AG08396 (cell line): ENCODE results near the gene ZP1.
"Not testable (repeated sequence)": the region's sequence is repeated elsewhere in the genome, so short reads cannot be mapped to it uniquely, and the experiment has no call there.

Source experiments
- DNase-seq: peaks from one replicate; pipeline ENCODE4 v3.0.0; 2012; ENCODE audit warnings: low spot score, mixed read lengths

Gene ZP1, protein sequence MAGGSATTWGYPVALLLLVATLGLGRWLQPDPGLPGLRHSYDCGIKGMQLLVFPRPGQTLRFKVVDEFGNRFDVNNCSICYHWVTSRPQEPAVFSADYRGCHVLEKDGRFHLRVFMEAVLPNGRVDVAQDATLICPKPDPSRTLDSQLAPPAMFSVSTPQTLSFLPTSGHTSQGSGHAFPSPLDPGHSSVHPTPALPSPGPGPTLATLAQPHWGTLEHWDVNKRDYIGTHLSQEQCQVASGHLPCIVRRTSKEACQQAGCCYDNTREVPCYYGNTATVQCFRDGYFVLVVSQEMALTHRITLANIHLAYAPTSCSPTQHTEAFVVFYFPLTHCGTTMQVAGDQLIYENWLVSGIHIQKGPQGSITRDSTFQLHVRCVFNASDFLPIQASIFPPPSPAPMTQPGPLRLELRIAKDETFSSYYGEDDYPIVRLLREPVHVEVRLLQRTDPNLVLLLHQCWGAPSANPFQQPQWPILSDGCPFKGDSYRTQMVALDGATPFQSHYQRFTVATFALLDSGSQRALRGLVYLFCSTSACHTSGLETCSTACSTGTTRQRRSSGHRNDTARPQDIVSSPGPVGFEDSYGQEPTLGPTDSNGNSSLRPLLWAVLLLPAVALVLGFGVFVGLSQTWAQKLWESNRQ

DNA sequence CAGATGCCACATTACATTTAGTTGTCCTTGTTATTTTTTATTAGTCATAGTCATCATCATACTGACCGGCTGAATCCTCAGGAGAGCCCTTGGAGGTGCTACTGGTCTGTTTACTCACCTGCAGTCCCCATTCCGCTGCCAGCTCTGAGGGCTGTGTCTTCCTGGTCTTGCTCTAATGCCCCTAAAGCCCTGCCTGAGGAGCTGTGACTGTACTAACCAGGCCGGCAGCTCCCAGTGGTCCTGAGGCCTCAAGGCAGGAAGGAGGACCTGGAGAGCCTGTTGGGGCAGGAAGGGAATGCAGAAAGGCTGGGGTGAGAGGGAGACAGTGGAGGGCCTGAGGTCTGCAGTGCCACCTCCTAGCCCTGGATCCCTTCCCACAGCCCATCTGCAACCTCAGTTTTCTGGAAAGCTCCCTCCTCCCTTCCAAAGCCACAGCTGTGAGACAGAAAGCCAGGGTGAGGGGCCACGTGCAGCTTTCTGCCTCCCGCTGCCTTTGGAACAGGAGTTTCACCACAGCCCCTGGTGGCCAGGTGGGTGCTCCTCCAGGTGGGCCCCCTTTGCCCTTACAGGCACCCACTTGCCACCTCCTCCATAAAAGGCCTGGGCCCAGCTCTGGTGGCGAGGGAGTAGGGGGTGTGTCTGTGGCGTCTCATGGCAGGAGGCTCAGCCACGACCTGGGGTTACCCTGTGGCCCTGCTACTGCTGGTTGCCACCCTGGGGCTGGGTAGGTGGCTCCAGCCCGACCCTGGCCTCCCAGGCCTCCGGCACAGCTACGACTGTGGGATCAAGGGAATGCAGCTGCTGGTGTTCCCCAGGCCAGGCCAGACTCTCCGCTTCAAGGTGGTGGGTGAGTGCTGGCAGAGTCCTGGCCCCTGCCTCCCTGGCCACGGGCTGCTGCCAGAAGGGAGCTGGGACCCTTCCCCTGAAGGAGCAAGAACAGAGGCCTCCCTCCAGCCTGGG, at the start of gene ZP1:
ZP1 (plus strand) TSS at position 632 of the 960 bp plus-strand sequence; CDS start at position 652, 20 bp downstream.
- DNase-seq, result no peak

DNA sequence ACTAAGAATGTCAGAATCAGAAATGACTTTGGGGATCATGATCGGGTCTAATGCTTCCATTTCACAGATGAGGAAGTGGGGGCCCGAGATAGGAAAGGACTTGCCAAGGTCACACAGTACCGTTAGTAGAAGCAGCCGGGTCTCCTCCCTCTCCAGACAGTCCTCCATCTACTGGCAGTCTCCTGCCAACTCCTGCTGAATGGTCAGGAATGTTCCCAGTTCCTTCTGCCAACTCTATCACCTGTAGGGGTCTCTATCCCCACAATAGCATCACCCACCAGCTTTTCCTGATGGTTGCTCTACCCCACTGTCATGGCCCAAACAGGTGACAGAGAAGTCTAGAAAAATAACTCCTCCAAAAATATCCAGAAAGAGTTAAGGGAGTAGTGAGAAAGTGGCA, 49.3 kb upstream of the ZP1 start:
- DNase-seq, result no peak

DNA sequence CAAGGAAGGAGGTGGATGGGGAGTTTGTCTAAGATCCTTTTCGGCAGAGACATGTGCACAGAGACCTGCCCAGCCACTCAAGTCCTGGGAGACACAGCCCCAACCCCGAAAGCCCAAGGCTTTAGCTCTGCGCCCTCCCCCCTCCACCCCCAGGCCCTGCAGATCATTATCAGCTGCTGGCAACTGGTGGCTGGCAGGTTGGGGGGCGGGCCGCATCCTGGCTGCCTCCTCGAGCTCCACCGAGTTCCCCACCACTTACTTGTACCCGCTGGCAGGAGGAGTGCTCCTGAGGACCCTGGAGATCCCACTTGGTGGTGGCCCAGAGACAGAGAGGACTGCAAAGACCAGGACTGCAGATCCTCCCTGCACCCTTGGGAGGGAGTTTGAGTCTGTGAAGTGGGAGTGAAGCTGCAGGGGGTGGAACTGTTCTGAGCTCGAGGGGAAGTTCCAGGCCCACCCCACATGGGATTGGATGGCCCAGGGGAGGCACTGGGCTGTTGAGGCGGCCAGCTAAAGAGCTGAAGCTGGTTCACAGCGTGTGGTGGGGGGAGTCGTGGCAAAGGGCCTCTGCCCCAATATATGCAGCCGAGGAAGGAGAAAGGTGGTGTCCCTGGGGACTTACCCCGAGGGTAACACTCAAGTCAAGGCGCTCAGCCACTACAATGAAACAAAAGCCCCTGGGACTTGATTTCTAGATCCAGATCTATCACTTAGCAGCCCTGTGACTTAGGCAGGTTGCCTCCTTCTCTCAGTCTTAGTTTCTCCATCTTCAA, 45.3 kb upstream of the ZP1 start:
- no peak for DNase-seq

DNA sequence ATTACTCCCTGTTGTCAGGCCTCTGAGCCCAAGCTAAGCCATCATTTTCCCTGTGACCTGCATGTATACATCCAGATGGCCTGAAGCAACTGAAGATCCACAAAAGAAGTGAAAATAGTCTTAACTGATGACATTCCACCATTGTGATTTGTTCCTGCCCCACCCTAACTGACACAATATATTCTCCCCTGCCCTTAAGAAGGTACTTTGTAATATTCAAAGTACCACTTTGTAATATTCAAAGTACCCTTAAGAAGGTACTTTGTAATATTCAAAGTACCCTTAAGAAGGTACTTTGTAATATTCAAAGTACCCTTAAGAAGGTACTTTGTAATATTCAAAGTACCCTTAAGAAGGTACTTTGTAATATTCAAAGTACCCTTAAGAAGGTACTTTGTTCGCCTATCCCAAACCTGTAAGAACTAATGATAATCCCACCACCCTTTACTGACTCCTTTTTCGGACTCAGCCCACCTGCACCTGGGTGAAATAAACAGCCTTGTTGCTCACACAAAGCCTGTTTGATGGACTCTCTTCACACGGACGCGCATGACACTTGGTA, 43.5 kb upstream of the ZP1 start:
- DNase-seq, result not testable (repeated sequence)

DNA sequence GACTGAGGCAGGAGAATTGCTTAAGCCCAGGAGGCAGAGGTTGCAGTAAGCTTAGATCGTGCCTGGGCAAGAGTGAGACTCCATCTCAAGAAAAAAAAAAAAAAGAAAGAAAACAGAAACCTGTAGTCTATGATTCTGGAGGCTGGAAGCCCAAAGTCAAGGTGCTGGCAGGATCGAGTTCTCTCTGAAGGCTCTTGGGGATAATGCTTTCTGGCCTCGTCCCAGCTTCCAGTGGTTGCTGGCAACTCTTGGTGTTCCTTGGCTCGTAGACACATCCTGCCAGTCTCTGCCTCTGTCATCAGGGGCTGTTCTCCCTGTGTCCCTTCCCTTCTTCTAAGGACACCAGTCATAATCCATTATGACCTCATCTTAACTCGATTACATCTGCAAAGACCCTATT, 42.2 kb upstream of the ZP1 start:
- no peak for DNase-seq

DNA sequence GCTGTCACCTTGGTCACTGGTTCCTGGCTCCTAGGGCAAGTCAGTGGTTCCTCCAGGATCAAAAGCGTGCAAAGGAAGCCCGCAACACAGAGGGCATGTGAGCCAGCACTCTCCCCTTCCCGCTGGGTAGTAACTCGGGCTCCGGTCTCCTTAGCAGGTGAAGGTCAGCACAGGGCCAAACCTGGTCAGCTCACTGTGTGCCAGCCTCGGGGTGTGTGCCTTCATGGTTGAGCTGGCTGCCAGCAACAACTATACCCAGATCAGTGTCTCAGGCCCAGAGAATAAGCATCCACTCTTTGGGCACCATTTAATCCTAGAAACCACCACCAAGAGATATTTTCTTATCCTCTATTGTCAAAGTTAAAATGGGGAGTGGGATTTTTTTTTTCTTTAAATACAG, 41.6 kb upstream of the ZP1 start:
- no peak for DNase-seq

DNA sequence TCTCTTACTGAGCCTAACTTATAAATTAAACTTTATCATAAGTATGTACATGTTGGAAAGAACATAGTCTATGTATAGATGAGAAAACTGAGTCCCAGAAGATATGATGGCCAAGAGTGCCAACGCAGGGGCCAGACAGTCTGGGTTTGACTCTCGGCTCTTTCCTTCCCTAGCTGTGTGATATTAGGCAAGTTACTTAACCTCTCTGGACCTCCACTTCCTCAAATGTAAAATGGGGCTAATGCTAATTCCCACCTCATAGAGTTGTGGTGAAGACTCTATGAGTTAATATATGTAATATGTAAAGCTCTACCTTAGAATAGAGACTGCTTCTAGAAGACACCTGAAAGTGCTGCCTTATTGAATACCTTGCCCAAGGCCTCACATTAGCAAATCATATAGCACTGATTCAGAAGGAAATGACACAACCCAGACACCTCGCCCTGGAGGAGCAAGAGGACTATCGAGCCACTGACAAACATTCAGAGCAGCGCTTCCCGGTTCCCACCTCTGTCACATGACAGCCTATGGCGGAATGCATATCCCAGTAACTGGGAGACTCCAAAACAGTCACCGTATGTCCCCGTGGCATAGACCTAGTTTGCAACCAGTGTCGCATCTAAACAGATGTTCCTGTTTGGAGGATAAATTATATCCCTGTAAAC, 36.7 kb upstream of the ZP1 start:
- DNase-seq, result no peak

DNA sequence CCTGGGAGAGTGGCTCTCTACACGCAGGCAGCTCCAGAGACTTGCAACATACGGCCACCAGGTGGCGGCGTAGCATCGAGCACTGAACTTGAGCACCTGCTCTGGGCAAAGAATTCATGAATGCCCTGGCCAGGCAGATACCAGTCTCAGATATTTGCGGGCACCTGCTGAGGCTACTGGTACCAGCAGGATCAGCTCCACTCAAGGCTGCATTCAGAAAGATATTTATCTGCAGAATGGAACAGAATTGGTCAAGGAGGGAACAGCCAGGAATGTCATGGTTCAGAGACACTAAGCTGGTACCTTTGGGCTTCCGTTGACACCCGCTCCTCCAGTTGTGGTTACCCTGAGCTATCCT, 36.2 kb upstream of the ZP1 start:
- DNase-seq, result peak; percentile 85

DNA sequence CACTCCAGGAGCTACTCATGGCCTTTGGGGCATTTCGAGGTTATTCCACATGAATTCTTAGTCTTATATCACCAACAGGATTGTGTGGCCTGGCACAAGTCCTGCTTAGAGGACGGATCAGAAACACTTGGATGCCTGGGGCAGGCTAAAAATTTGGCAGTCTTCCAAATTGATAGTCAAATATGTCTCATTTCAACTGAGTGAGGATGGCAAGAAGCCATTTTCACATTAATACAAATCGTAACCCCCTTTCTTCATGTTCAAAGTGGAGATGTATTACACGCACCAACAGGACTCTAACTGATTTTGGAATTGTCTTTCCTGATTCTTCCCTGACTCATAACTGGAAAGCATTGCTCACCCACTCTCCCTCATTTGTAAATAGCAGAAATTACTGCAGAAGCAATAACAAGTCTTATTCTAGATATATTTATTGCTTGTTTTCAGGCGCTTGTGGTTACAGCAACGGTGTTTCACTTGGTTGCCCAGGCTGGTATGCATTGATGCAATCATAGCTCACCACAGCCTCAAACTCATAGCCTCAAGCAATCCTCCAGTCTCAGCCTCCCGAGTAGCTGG, 35.8 kb upstream of the ZP1 start:
- no peak for DNase-seq

DNA sequence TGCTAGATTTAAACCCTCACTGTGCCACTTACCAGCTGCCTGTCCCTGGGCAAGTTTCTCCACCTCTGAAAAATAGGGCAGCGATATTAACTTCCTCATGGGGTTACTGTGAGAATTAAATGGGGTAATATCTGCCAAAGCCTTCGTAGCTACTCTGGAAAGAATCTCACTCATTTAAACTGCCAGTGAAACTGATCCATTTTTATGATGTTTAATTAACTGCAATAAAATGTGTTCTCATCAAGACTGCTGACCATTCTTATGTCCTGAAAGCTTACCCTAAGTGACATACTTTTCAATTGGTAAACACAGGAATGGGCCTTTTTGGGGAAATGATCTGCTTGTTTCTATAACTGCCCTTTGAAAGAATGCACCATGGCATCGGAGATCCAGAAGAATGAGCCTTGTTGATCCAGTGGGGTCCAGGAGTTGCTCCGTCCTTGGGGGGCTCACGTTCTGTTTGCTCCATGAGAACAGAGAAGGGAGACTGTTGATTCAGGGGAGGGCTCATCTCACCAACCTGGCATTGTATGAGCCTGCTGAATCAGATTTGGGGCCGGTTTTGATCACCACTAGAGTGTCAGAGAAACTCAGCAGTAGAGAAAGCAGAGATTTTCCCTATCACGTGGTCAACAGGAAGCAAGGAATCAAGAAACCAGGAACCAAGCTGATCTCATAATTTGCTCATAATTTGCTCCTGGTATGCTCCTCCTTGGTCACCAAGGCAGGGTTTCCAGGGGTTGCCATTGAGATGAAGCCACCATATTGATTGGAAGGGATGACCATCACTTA, 32.4 kb upstream of the ZP1 start:
- no peak for DNase-seq

DNA sequence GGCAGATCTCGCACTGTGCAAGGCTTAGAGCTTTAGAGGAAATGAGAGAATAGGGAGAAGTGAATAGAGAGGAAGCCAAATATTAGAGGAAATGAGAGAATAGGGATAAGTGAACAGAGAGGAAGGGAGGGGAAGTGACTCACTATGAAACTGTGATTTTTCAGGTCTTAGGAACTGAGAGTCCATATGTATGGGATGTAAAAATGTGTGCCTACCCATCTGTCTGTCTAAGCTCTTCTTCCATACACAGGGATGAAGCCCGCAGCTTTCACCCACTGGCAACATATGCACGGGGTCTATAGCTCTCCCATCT, 31.9 kb upstream of the ZP1 start:
- no peak for DNase-seq

DNA sequence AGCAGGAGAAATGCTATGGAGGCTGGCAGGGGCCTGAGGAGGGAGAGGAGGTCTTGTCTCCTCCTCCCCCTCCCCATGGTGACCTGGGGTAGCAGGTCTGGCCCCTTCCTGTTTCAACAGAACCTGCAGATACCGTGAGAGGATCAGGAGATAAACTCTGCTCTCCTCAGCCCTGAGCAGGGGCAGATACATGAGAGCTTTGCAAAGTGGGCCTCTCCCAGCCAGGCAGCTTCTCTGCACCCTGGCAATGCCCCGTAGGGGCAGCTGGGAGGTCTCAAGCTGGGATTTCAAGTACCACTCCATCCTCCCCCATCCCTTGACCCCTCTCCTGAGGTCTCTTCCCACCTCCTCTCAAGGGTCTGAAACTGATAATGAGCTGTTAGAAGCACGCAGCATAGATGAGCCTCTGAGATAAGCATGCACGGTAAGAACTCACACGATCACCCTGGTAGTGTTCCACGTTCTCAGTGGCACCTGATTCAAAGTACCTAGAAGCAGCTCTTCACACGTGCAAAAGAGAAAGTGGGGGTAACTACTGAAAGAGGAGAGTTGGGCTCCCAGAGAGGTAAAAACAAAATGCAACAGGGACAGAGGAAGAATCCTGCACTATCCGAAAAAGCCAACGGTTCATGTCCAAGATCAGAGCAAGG, 30.4 kb upstream of the ZP1 start:
- DNase-seq, result no peak

DNA sequence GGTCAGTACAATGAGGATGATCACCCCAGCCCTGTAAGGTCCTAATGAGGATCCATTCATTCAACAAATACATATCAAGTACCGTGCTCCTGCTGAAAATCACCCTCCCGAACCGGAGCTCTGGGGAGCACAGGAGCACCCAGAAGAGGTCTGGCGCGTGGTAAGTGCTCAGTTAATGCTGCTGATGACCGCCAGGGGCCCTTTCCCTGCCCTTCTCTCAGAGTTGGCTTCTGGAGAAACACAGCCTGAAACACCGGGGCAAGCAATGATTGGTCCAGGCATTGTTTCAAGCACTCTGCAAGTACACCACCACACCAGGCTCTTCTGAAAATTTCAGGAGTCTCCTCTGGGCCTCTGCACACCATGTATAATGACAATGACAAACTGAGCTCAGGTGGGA, 29.2 kb upstream of the ZP1 start:
- DNase-seq, result no peak

DNA sequence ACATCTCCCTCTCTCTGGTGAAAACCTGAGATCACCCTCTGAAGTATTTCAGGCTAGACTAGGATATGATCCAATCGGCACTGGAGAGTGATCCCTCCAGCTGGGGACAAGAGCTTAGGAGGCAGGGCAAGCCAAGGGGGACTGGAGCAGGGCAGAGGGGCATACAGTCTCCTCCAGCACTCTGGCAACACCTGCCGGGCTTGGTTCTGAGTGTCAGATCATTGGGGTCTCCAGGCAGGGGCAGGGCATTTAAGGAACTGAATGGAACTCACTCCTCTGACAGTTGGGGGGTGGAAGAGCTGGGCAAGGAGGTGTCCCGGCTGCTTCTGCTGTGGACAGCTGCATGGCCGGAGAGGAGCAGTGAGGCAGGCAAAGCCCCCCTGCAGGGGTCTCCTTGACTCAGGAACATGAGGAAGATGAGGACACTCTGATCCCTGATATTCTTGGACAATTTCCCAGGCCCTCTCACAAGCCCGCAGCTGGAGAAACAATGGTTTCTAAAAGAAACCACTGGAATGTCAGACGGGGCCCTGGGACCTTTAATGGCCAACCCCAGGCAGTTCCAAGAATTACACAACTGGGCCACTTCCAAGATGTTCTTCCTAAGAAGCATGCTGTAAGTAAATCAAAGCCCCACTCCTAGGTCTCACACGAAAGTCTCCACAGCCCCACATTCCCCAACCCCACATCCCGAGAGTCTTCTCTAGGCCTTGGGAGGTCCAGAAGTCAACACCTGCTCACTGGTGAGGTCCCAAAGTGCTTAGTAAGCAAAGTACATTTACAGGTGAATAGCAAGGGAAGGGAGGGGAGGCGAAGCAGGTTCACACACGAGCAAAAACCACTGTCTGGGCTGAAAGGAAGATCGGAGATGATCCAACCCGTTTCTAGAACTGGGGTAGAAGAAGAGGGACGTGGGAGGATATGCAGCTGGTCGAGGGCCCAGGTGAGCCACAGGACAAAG, 26.6 kb upstream of the ZP1 start:
- peak; percentile 85 for DNase-seq

DNA sequence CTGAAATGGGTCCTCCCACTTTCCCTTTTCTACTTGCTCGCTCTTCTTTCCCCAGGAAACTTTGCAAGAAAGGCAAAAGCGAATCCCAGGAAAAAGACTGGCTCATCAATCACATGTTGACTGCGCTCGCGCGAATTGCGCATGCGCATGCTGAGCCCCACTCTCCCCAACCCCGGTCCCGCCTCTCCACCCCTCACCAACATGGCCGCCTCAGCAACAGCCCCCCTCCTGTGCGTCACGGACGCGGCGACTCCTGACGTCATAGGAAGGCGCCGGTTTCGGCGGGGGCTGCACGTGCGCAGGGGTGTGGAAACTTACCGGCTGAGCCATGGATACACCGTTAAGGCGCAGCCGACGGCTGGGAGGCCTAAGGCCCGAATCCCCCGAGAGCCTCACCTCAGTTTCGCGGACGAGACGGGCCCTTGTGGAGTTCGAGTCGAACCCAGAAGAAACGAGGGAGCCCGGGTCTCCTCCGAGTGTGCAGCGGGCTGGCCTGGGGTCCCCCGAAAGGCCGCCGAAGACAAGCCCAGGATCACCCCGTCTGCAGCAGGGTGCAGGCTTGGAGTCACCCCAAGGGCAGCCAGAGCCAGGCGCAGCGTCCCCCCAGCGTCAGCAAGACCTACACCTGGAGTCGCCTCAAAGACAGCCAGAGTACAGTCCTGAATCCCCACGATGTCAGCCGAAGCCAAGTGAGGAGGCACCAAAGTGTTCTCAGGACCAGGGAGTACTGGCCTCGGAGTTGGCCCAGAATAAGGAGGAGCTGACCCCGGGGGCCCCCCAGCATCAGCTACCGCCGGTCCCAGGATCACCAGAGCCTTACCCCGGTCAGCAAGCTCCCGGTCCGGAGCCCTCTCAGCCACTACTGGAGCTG, 25.3 kb upstream of the ZP1 start, which contains the start of gene CCDC86:
CCDC86 (plus strand) TSS at position 317 of the 871 bp plus-strand sequence; CDS start at position 329, 12 bp downstream.
- DNase-seq, result peak; percentile 100

DNA sequence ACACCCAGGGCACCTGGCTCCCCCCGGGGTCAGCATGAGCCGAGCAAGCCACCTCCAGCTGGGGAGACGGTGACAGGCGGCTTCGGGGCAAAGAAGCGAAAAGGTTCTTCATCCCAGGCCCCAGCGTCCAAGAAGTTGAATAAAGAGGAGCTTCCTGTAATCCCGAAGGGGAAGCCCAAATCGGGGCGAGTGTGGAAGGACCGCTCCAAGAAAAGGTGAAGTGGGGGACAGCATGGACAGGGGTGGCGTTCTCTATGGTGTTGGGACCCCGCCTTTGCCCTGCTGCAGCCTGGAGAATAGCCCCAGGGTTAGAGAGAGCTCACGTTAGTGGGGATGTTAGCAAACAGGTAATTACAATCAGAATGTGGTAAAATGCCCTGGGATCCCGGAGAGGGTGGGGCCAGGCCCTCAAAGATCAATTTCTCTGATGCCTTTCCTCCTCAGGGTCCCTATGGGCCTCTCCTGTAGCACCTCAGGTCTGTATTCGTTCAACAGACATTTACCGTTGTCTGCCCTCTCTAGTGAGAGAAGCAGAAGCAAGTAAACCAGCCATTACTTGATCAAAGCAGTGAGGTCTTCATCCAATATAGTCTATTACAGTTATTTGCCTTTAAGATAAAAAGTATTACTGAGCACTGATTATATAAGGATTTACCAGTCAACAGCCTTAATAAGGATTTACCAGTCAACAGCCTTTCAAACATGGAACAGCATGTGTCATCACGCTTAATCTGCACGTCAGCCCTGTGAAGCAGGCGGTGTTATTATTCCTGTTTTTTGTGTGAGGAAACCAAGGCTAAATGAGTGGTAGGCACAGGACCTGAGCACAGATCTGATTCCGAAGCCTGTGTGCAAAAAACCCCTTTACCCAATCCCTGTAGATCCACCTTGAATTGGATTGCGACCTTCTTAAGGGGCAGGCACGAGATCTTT, 24.4 kb upstream of the ZP1 start:
- DNase-seq, result no peak
